Fibroblast of skin of left biceps (primary cell): Measurements from ENCODE around the gene CTDSP2.

Source experiments
- DNase-seq, 2 experiments: peaks; one replicate each; pipeline ENCODE4 v3.0.0-alpha.2; 2013; ENCODE audit warnings: low read depth in 2 of 2

Gene CTDSP2

GRCh38 chr12:57816001-57816854 is 30.3 kb downstream of the CTDSP2 start:
- DNase-seq, result no peak

GRCh38 chr12:57815177-57816000 is 31.1 kb downstream of the CTDSP2 start:
- DNase-seq, result no peak

GRCh38 chr12:57813971-57814772 is 32.4 kb downstream of the CTDSP2 start:
- DNase-seq, result no peak

GRCh38 chr12:57813111-57813970 is 33.2 kb downstream of the CTDSP2 start:
- no peak for DNase-seq

- DNase-seq, result no peak
Observed at GRCh38 chr12:57811028-57811755, 35.3 kb downstream of the CTDSP2 start.

- DNase-seq, result peak; percentile 33 to 39
Observed at GRCh38 chr12:57810450-57810849, 36.1 kb downstream of the CTDSP2 start.

- DNase-seq, result no peak
Observed at GRCh38 chr12:57809425-57809824, 37.1 kb downstream of the CTDSP2 start.

GRCh38 chr12:57808351-57808750 is 38.2 kb downstream of the CTDSP2 start:
- no peak for DNase-seq

GRCh38 chr12:57807285-57807684 is 39.2 kb downstream of the CTDSP2 start:
- DNase-seq, result no peak

GRCh38 chr12:57806677-57807076 is 39.9 kb downstream of the CTDSP2 start:
- no peak for DNase-seq

- no peak for DNase-seq
Observed at GRCh38 chr12:57803319-57803893, 43.1 kb downstream of the CTDSP2 start.

GRCh38 chr12:57802607-57803006 is 43.9 kb downstream of the CTDSP2 start:
- DNase-seq, result no peak

GRCh38 chr12:57800965-57801364 is 45.6 kb downstream of the CTDSP2 start:
- DNase-seq, result no peak

- no peak for DNase-seq
Observed at GRCh38 chr12:57797933-57798332, 48.6 kb downstream of the CTDSP2 start.

- DNase-seq, result peak in 1 of 2 experiments; percentile 16
Observed at GRCh38 chr12:57796996-57797395, 49.5 kb downstream of the CTDSP2 start.

GRCh38 chr12:57795354-57795753 is 51.2 kb downstream of the CTDSP2 start:
- DNase-seq, result no peak

- peak; percentile 55 to 60 for DNase-seq
Observed at GRCh38 chr12:57793920-57794319, 52.6 kb downstream of the CTDSP2 start.

- DNase-seq, result no peak
Observed at GRCh38 chr12:57783861-57784260, 62.7 kb downstream of the CTDSP2 start.

GRCh38 chr12:57783466-57783801 is 63.1 kb downstream of the CTDSP2 start:
- no peak for DNase-seq
